NCI-H748 (cell line): Measurements from ENCODE around the gene CCDC69.
"Not testable (repeated sequence)": the region's sequence is repeated elsewhere in the genome, so short reads cannot be mapped to it uniquely, and the experiment has no call there.

Experiments used
- DNase-seq: peaks from one replicate; lab custom pipeline; 2025; ENCODE audit not compliant: unreplicated experiment; lab: John Stamatoyannopoulos, UW

CCDC69 gene

DNA sequence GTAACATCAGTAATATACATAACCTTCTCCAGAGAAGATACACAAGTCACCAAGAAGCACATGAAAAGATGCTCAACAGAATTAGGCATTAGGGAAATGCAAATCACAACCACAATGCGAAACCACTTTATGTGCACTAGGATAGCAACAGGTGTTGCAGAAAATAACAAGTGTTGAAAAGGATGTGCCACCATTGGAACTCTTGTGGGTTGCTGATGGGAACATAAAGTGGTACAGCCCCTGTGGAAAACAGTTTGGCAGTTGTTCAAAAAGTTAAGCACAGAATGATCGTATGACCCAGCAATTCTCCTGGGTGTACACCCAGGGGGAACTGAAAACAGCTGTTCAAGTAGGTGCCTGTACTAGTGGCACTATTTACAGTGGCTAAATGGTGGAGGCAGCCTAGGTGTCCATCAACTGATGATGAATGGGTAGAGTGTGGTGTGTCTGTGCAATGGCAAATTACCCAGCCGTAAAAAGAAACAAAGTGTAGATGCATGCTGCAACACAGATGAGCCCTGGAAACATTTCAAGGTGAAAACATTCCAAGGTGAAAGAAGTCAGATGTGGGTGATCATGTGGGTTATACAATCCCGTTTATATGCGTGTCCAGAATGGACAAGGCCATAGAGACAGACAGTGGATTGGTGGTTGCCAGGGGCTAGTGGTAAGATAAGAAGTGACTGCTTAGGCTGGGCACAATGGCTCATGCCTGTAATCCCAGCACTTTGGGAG is 27.2 kb downstream of the CCDC69 start:
- DNase-seq: no peak

DNA sequence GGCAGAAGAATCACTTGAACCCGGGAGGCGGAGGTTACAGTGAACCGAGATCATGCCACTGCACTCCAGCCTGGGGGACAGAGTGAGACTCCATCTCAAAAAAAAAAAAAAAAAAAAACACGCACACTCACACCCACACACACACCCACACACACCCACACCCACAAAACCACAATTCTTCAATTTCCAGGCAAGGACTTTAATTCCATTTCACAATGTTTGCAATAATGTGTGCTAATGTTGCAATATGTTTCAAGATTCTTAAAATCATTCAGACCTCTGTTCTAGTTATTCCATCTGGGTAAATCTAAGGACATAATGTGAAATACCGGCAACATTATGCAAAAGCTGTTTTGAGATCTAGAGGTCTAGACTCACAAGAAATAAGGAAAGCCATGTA is 28.3 kb downstream of the CCDC69 start:
- DNase-seq: no peak

DNA sequence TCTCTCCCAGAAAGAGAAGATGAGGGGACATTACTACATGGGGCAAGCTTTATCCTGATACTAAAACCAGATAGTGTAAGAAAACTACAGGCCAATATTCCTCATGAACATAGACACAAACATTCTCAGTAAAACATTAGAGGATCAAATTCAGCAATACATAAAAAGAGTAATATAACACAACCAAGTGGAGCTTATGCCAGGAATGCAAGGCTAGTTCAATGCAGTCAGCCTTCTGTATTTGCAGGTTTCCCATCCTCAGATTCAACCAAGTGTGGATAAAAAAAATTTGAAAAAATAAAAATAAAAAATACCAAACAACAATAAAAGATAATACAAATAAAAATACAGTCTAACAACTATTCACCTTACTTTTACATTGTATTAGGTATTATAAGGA is 31.3 kb downstream of the CCDC69 start:
- DNase-seq: no peak

DNA sequence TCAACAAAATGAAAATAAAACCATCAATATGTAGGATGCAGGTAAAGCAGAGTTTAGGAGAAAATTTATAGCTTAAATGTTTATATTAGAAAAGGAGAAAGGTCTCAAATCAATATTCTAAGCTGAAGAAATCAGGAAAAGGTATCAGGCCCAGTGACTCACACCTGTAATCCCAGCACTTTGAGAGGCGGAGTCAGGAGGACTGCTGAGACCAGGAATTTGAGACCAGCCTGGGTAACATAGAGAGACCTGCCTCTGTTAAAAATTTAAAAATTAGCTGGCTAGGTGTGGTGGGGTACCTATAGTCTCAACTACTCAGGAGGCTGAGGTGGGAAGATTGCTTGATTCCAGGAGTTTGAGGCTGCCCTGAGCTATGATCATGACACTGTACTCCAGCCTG is 32.2 kb downstream of the CCDC69 start:
- no peak for DNase-seq

DNA sequence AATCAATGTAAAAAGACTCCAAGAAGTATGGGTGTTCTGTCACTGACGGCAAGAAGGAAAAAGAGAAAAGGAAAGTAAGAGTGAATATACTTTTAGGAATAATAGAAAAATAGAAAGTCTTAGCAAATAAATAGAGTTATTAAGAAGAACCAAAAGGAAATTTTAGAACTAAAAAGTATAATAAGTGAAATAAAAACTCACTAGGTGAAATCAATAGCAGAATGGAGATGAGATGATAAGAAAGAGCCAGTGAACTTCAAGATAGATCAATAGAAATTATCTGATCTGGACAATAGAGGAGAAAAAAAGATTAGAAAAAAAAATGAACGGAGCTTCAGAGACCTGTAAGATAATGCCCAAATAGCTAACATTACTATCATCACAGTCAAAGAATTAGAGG is 34.7 kb downstream of the CCDC69 start:
- DNase-seq: no peak

DNA sequence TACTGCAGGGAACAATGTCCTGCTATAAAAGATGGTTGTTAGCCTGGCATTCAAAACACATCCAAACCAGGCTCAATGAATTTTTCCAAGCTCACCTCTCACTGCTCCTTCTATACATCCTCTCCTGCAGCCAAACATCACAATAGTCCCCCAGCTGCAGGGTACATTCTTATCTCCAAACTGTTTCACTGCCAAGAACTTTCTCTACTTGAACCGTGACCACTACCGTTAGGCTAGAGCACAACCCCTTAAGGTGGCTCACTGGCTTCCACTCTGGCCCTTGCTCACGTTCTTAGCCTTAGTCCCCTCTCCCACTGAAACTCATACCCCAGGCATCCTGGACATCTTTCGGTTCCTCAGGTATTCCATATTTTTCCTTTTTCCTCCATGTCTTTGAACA is 37.4 kb downstream of the CCDC69 start:
- DNase-seq: no peak

DNA sequence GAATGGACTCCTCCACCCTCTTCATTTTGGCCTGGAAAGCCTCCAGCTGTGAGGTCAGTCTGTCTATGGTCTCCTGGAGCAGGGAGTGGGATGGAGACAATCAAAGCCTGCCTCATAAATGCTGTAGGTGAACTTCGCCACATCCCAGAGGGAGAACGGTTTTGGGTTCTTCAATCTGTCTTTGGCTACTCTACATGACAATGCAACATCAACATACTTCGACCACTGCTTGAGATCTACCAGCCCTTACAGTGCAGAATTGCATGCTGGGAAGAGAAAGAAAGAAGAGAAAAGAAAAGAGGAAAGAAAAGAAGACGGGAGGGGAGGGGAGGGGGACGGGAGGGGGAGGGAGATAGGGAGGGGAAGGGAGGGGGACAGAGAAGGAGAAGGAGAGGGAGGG is 37.8 kb downstream of the CCDC69 start:
- no peak for DNase-seq

DNA sequence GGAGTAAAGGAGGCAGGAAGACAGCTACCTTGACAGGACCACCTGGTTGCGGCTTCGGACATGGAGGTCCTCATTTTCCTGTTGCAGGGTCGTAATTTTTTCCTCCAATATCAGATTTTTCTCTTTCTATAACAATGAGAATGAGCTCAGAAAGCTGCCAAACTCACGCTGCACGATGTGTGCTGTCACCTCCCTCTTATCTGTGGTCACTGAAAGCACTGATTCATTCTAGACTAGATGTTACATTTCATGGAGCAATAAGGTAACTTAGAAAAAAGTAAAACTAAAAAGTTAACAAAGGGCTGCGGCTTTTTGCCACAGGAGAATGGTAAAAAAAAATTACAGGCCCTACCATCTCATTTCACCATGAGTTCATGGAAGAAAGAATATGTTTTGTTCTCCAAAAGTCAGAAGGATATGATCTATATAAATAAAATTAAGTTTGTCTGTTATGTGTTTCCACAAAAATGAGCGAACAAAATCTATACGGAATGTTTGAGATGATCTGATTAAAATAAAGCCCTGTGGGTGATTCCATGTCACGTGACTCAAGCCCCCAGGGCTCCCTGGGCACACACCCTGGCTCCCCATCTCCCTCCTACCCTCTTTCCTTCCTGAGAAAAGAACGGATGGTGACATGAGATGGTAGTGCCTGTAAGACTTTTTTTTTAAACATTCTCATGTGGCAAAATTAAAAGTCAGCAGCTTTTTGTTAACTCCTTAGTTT is 39.4 kb downstream of the CCDC69 start:
- no peak for DNase-seq

DNA sequence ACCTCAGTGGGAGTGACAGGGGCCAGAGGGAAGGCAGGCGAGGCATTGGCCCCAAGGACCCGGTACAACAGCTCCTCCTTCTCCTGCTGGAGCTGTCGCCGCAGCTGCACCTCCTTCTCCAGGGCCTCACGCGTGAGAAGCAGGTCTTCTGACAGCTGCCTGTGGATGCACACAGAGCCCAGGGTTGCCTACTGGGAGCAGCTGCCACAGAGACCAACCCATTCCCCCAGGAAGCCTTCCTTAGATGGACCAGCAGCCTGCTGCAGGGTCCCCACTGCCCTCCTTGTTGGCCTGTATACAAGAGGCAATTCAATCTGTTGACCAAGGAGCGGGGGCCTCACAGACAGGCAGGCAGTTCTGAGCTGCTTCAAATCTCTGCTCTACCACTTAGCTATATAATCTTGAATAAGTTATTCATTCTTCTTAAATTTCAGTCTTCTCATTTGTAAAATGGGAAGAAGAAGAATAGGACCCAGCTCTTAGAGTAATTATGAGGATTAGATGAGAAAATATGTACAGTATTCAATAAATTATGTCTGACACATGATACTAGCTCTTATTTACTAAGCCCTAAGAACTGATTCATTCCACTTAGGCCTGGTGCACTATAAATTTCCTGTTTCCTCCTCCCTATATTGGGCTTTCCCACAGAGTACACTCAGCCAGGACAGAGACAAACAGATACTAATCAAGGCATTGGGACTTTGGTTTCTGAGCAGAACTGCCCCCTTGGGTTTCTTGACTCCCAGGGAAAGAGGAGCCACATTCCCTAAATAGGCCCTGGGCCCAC is 40.2 kb downstream of the CCDC69 start:
- DNase-seq: no peak

DNA sequence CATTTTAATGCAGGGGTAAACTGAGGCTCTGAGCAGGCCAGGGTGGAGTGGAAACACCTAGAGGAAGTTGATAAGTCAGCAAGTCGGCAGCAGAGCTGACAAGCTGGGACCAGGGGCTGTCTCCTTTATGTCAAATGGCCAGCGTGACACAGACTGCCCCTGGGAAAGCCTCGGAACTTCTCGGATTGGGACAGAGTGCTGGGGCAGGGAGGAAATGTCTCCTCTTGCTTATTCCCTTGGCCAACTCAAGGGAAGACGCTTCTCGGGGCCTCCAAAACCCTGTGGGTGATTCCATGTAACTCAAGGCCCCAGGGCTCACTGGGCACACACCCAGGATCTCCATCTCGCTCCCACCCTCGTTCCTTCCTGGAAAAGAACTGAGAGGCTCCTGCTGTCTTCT is 40.9 kb downstream of the CCDC69 start:
- DNase-seq: no peak

DNA sequence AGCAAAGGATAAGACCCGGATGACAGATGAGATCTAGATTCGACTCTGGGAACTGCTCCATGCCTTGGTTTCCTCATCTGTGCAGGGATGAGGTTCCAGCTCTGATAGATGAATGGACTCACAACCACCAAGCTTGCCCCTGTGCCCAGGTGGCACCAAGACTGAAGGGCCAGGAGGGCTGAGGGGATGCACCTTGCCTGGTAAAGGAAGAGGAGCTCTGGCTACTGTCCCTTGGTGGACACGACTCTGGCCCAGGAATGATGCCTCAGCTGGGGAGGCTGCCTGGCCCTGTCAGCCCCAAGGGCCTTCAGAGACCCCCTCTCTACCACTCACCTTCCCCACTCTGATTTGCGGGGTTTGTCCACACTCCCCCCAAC is 41.4 kb downstream of the CCDC69 start:
- DNase-seq: no peak

DNA sequence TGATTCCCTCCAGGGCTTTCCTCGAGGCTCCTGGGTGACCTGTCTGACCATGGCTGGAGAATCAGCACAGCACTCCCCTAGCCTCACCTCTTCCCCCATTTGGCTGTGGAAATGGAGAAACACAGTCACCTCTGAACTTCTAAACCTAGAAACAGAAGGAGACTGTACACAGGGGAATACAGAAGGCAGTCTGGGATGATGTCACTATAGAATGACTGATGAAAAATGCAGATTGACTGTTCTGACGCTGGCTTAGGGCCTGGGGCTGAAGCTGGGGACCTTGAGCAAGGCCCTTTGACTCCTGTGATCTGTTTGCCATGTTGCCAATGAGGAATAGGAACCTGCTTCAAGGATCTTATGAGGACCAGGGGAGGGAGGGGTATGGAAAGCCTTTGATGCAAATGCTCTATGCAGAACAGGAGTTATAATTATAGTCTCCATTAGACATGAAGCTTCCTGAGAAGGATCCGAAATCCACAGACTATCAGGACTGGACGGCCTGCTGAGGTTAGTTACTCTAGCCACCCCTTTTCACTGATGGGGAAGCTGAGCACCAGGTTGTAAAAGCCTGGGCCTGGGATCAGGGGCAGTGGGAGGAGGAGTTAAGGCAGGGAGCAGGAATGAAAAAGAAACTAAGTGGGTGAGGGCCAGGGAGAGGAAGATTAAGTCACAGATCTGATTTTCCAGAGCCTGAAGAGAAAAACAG is 41.9 kb downstream of the CCDC69 start:
- no peak for DNase-seq

DNA sequence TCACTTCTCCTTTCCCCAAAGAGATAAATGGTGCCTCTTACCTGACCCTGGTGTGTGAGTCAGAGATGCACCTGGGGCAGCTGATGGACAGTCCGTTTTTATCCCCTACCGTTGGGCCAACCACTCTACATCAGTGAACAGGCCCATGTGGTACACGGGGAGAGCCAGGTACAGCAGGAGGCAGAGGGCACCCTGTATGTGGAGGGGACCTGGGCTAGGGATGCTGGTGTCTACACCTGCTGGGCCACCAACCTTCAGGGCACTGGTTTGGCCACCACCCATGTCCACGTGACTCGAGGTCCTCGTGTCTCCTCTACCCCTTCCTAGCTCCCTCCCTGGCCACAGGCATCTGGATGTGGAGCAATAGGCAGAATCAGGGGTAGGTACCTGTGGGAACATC is 43.6 kb downstream of the CCDC69 start:
- no peak for DNase-seq

DNA sequence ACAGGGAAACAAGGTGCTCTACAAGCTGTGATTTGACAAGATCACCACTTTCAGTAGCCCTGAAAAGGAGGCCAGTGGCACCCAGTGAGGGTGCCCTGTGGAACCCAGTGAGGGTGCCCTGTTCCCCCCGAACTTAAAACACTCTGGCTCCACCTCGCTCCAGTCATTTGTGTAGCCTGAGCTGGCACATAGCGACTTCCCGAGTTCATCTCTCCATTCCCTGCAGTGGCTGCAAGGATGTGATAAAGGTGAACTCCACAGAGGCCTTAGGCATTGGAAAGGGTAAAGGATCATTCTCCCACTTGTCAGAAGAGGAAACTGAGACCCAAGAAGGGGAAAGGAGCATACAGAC is 44.4 kb downstream of the CCDC69 start:
- DNase-seq: no peak

DNA sequence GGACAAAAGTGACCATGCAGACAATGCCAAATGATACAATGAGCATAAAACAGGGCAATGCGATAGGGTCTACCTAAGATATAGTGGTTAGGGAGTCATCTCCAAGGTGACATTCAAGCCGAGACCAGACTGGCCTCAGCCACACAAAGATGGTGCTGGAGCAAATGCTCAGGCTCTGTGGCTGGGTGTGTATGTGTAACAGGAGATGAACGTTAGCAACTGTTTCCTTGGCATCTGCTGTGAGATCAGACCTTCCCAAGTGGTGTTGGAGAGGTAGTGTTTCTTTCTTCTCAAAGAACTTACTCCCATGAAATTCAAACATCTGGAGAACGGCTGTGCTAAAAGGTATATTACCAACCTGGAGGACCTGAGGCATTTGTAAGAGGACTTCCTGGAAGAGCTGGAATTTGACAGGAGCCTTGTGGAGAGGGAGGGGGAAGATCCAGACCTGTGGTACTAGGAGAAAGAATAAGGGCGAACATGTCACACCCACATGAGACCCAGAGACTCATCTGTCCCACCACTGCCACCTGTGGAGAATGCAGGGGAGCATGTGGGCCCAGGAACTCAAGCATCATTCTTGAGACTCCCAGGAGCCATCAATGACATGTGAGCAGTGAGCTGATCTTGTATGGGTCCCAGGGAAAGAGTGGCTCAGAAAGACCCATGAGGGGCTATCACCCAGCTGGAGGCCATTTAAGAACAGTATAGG is 45.0 kb downstream of the CCDC69 start:
- no peak for DNase-seq

DNA sequence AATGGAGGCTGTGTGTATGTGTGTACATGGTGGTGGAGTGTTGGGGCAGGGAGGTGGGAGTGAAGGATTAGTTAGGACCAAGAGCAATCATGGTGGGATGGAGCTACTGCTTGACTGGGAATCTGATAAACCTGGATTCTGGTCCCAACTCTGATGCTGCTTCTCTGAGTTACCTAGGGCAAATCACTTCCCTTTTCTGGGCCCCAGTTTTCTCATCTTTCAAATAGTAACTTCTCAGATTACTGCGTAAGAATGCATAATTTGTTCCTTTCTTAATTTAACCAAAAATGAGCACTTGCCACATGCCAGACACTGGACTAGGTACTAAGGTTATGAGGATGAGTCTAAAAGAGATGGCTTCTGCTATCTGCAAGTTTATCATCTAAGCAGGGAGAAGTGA is 45.5 kb downstream of the CCDC69 start:
- DNase-seq: no peak

DNA sequence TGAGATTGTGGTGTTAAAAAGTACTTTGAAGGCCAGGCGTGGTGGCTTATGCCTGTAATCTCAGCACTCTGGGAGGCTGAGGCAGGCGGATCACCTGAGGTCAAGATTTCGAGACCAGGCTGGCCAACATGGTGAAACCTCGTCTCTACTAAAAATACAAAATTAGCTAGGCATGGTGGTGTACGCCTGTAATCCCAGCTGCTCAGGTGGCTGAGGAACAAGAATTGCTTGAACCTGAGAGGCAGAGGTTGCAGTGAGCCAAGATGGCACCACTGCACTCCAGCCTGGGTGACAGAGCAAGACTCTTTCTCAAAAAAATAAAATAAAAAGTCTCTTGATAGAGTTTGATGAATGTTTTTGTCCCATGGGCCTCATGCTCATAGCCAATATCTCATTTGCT is 47.6 kb downstream of the CCDC69 start:
- DNase-seq: not testable (repeated sequence)

DNA sequence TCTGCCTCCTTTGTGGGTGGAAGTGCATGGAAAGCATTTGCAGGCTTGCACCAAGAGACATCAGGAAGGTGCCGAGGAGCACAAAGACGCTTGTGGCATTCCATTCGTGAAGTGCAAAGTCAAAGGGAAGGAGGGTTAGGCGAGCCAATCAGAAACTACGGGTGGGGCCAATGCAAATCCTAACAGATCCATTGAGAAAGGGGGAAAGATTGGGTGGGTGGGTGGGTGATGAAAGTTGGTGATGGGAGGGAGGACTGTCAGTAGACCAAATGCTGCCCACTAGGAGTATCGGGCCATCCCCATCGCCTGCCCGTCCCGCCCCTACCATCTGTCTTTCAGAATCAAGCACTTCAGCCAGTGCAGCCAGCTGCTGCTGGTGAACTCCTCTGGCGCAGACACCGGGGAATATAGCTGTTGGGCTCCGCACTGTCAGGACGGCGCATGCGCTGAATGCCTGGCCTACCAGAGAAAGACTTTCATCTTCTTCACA is 49.2 kb downstream of the CCDC69 start:
- DNase-seq: no peak

DNA sequence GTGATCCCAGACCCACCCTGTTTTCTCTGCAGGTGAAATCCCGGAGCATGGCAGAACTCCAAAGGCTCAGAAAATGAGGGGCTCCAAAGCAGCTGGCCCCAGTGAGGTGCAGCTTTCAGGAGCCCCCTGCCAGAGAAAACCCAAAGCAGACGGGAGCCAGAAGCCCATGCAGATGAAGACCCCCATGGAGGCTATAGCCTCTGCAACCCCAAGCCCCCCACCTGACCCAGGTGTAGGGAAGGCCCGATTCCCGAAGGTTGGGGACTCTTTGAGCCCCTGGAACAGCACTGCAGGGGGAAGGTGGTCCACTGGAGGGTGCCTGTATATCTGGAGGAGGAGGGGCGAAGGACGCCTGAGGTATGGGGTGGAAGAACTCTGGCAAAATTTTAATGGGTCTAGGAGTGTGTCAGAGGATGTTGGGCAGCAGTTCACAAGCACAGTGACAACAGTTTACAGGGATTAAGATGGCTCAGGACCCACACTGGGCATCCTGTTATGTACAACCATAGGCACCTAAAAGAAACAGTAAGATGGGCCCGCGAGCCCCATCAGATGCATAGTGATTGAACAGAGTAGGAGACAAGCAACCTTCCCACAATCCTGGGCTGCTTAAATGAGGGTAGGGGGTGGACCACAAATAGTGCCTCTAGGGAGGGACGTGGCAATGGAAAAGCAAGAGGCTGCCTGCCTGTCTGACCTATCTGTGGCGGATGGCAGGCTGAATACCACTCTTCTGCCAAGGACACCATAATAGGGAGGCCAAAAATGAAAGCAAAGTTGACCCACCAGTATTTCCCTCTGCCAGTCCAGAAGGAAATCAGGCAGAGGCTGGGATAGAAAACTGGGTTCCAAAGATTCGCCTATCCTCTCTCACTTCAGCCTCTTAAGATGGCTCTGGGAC is 49.9 kb downstream of the CCDC69 start:
- DNase-seq: no peak

DNA sequence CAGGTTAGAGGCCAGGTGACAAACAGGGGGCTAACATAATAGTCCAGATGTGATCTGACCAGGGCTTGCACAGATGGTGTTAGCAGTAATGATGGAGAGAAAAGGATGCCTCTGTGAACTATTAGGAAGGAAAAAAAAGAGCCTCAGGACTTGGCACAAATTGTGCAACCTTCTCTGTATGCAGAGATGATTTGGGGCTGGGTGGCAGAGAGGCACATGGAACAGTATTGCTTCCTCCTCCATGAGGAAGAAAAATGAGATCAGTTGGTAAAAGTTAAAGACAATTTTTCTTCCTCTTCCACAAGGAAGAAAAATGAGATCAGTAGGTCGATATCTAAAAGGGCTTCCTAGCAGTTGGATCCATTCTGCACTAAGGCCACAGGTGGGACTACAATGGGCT is 52.4 kb downstream of the CCDC69 start:
- DNase-seq: no peak
